HCT116 (cell line): ENCODE results near the gene MYOG. TPM values are rescaled to one million over a fixed set of nuclear protein-coding genes. Genes with fewer than 3 reads are reported as not detected.

Experiments used
- ATAC-seq: fragments of 200-7000 bp; cut with Tn5 transposase; 2 replicates; pipeline ENCODE4 v1.9.1; 2020; ENCODE audit warnings: mild to moderate bottlenecking, moderate library complexity
- BruUV-seq: library from RNA; stranded (reverse); fragments of 400-500 nt; replicated peaks from 2 replicates; lab custom pipeline; 2021; lab: Mats Ljungman, UMichigan
- CTCF ChIA-PET: fragments of 300-600 bp; sonication (Branson Sonifier 250); formaldehyde crosslinking; loops from one replicate; lab custom pipeline; 2021; ENCODE audit warnings: antibody characterized with exemption; lab: Charles Lee
- POLR2A ChIA-PET: fragments of 300-600, 350-600 bp; sonication (Branson Sonifier 250); formaldehyde crosslinking; loops from one replicate; lab custom pipeline; 2021; ENCODE audit warnings: antibody characterized with exemption; lab: Charles Lee
- RAD21 ChIA-PET, 2 experiments: fragments of 300-600 bp; sonication (Branson Sonifier 250); formaldehyde crosslinking; loops; one replicate each; lab custom pipeline; 2023; ENCODE audit warnings: low total read pairs in 2 of 2; ENCODE audit not compliant: uncharacterized antibody in 2 of 2, unreplicated experiment in 2 of 2, low non-redundant PET in 1 of 2; lab: Charles Lee
- DNase-seq: peaks from one replicate; pipeline ENCODE4 v3.0.0-alpha.2; 2010; ENCODE audit warnings: low read depth, low spot score
- H2AFZ ChIP-seq: fragments of 200-600 bp; shearing (Covaris generic), sonication (generic); 2 replicates; pipeline ENCODE4 v1.6.1; 2017; ENCODE audit warnings: low read depth, mixed run types, mixed read lengths, antibody characterized with exemption, low read length; ENCODE audit not compliant: poor library complexity, severe bottlenecking
- H3K27ac ChIP-seq: 2 replicates; pipeline ENCODE4 v1.5.1; 2012; ENCODE audit warnings: low read depth, low read length
- H3K27me3 ChIP-seq: fragments of 200-600 bp; sonication (generic); 2 replicates; pipeline ENCODE4 v1.6.1; 2016; ENCODE audit warnings: mixed run types, low read length, mixed read lengths; ENCODE audit not compliant: insufficient read depth
- H3K36me3 ChIP-seq, 2 experiments: fragments of 200-500 bp in 1 of 2; fragments of 200-600 bp in 1 of 2; sonication (Bioruptor generic) in 1 of 2; sonication (generic) in 1 of 2; 2 replicates each; pipeline versions ENCODE4 v1.5.1 to v1.6.1; 2014 to 2016; ENCODE audit warnings: low read length in 2 of 2, inconsistent platforms in 1 of 2, mixed read lengths in 1 of 2, mixed run types in 1 of 2; ENCODE audit not compliant: insufficient read depth in 2 of 2, control insufficient read depth in 1 of 2
- H3K4me1 ChIP-seq, 2 experiments: fragments of 200-600 bp in 1 of 2; sonication (generic) in 1 of 2; 2 replicates each; pipeline versions ENCODE4 v1.5.1 to v1.6.1; 2012 to 2017; ENCODE audit warnings: low read length in 2 of 2, inconsistent platforms in 1 of 2, mild to moderate bottlenecking in 1 of 2, mixed read lengths in 1 of 2, mixed run types in 1 of 2, moderate library complexity in 1 of 2; ENCODE audit not compliant: insufficient read depth in 2 of 2, control insufficient read depth in 1 of 2
- H3K4me2 ChIP-seq: fragments of 200-600 bp; sonication (generic); 2 replicates; pipeline ENCODE4 v1.6.1; 2017; ENCODE audit warnings: mixed run types, low read length, mixed read lengths
- H3K4me3 ChIP-seq, 2 experiments: fragments of 200-600 bp in 1 of 2; sonication (generic) in 1 of 2; replicated peaks in 1 of 2; 2 replicates each; pipeline ENCODE4 v1.5.1; 2011 to 2016; ENCODE audit warnings: low read length in 2 of 2, control low read depth in 1 of 2, low read depth in 1 of 2, mild to moderate bottlenecking in 1 of 2, mixed read lengths in 1 of 2, mixed run types in 1 of 2
- H3K79me2 ChIP-seq: fragments of 200-600 bp; sonication (generic); 2 replicates; pipeline ENCODE4 v1.6.1; 2017; ENCODE audit warnings: mild to moderate bottlenecking, mixed run types, low read length, moderate library complexity, mixed read lengths; ENCODE audit not compliant: insufficient read depth
- H3K9ac ChIP-seq: fragments of 200-600 bp; sonication (generic); 2 replicates; pipeline ENCODE4 v1.6.1; 2016; ENCODE audit warnings: low read length, mixed read lengths
- H3K9me2 ChIP-seq: fragments of 200-600 bp; sonication (generic), shearing (Covaris generic); 2 replicates; pipeline ENCODE4 v1.6.1; 2017; ENCODE audit warnings: mixed run types, mild to moderate bottlenecking, moderate library complexity; ENCODE audit not compliant: insufficient read depth
- H3K9me3 ChIP-seq, 2 experiments: fragments of 200-500 bp in 1 of 2; fragments of 200-600 bp in 1 of 2; sonication (Bioruptor generic) in 1 of 2; sonication (generic) in 1 of 2; 2 replicates each; pipeline ENCODE4 v1.6.1; 2014 to 2017; ENCODE audit warnings: low read length in 2 of 2, mixed read lengths in 2 of 2, inconsistent platforms in 1 of 2, low read depth in 1 of 2, mild to moderate bottlenecking in 1 of 2, mixed run types in 1 of 2, moderate library complexity in 1 of 2; ENCODE audit not compliant: control insufficient read depth in 1 of 2, insufficient read depth in 1 of 2
- H4K20me1 ChIP-seq: fragments of 200-600 bp; sonication (generic), shearing (Covaris generic); 2 replicates; pipeline ENCODE4 v1.6.1; 2017; ENCODE audit warnings: mixed run types, mild to moderate bottlenecking, moderate library complexity; ENCODE audit not compliant: insufficient read depth
- CBX3 ChIP-seq: IDR thresholded peaks from 2 replicates; pipeline ENCODE4 v1.6.1; 2012; ENCODE audit warnings: low read depth
- EGR1 ChIP-seq: IDR thresholded peaks from 2 replicates; pipeline ENCODE4 v1.6.1; 2012; ENCODE audit warnings: low read depth
- EZH2 ChIP-seq: fragments of 200-600 bp; sonication (generic); IDR thresholded peaks from 2 replicates; pipeline ENCODE4 v1.6.1; 2017; ENCODE audit warnings: antibody characterized with exemption, mixed run types
- SIN3A ChIP-seq: IDR thresholded peaks from 2 replicates; pipeline ENCODE4 v1.6.1; 2012; ENCODE audit warnings: low read depth
- ZNF274 ChIP-seq: fragments of 200-500 bp; sonication (Bioruptor generic); IDR thresholded peaks from 2 replicates; pipeline ENCODE4 v1.6.1; 2014; ENCODE audit warnings: mild to moderate bottlenecking, low read depth, low read length, inconsistent platforms
- intact Hi-C: fragments of 100-400 bp; cut with micrococcal nuclease; formaldehyde crosslinking; loops from 2 replicates; pipeline ENCODE4 v1.10.0; 2022
- total RNA-seq: library from RNA; stranded (reverse); gene quantifications from one replicate; pipeline ENCODE4 v1.2.1, GENCODE V29; 2021; ENCODE audit not compliant: unreplicated experiment
- TF ChIP-seq, protein P1 (sequence below): IDR thresholded peaks from 2 replicates; pipeline ENCODE4 v1.6.1; 2012
- TF ChIP-seq, protein P2 (sequence below): IDR thresholded peaks from 2 replicates; pipeline ENCODE4 v1.6.1; 2011; ENCODE audit warnings: mild to moderate bottlenecking, low read length, moderate library complexity; ENCODE audit not compliant: insufficient replicate concordance; ENCODE audit errors: extremely low read depth
- TF ChIP-seq, protein P3 (sequence below), 3 experiments: fragments of 200-600 bp in 1 of 3; sonication (generic) in 1 of 3; IDR thresholded peaks in 2 of 3; conservative IDR thresholded peaks in 1 of 3; 2 replicates each; pipeline ENCODE4 v1.5.1; 2012 to 2017; ENCODE audit warnings: low read depth in 2 of 3, low read length in 2 of 3, antibody characterized with exemption in 1 of 3, borderline replicate concordance in 1 of 3, control low read depth in 1 of 3, mild to moderate bottlenecking in 1 of 3, mixed read lengths in 1 of 3, mixed run types in 1 of 3, moderate library complexity in 1 of 3; ENCODE audit not compliant: insufficient read depth in 1 of 3

Gene MYOG
- total RNA-seq, 1 experiment from 2014 or later = not detected

DNA sequence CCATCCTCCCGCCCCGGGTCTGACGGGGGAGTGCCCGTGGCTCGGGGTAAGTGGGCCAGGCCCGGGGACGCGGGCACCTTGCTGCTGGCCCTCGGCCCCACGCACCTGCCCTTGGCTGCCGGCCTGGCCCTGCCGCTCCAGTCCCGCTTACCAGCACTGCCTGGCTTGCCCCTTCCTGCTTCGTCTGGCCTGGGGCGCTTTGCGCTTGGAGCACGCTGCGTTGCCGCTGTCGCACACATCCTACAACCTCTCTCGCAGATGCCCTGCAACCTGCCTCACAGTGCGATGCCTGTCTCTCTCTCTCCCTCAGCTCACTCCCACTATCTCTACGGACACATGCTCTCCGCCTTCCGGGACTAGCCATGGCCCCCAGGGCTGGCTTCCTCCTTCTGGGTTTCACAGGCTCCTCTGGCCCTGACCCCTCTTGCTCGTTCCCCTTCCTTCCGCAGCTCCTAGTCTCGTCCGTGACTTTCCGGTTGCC, 9.7 kb downstream of the MYOG start:
- no peaks in the 10 kb centered on the region for H3K9me2 ChIP-seq
- POLR2A ChIA-PET = no interaction called here
- no peaks in the 10 kb centered on the region for H4K20me1 ChIP-seq
- RAD21 ChIA-PET = no interaction called here
- no peak overlapping the region for H2AFZ ChIP-seq
- no TSS peak for BruUV-seq
- CTCF ChIA-PET = no interaction called here
- DNase-seq (no peak), ATAC-seq (no peak)
- no peaks in the 10 kb centered on the region for H3K27me3 ChIP-seq
- no peaks in the 10 kb centered on the region for H3K79me2 ChIP-seq
- H3K9ac ChIP-seq = no peak overlapping the region
- no peaks in the 10 kb centered on the region for H3K4me1 ChIP-seq
- H3K4me3 ChIP-seq = no peak overlapping the region
- no peak overlapping the region for H3K27ac ChIP-seq
- no peak overlapping the region for H3K4me2 ChIP-seq
- TF ChIP-seq, protein P1, sequence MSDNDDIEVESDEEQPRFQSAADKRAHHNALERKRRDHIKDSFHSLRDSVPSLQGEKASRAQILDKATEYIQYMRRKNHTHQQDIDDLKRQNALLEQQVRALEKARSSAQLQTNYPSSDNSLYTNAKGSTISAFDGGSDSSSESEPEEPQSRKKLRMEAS = no peak
- TF ChIP-seq CBX3 (no peak), SIN3A (no peak), EZH2 (no peak), EGR1 (no peak), ZNF274 (no peak)
- TF ChIP-seq, protein P2, sequence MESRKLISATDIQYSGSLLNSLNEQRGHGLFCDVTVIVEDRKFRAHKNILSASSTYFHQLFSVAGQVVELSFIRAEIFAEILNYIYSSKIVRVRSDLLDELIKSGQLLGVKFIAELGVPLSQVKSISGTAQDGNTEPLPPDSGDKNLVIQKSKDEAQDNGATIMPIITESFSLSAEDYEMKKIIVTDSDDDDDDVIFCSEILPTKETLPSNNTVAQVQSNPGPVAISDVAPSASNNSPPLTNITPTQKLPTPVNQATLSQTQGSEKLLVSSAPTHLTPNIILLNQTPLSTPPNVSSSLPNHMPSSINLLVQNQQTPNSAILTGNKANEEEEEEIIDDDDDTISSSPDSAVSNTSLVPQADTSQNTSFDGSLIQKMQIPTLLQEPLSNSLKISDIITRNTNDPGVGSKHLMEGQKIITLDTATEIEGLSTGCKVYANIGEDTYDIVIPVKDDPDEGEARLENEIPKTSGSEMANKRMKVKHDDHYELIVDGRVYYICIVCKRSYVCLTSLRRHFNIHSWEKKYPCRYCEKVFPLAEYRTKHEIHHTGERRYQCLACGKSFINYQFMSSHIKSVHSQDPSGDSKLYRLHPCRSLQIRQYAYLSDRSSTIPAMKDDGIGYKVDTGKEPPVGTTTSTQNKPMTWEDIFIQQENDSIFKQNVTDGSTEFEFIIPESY = no peak
- TF ChIP-seq, protein P3, sequence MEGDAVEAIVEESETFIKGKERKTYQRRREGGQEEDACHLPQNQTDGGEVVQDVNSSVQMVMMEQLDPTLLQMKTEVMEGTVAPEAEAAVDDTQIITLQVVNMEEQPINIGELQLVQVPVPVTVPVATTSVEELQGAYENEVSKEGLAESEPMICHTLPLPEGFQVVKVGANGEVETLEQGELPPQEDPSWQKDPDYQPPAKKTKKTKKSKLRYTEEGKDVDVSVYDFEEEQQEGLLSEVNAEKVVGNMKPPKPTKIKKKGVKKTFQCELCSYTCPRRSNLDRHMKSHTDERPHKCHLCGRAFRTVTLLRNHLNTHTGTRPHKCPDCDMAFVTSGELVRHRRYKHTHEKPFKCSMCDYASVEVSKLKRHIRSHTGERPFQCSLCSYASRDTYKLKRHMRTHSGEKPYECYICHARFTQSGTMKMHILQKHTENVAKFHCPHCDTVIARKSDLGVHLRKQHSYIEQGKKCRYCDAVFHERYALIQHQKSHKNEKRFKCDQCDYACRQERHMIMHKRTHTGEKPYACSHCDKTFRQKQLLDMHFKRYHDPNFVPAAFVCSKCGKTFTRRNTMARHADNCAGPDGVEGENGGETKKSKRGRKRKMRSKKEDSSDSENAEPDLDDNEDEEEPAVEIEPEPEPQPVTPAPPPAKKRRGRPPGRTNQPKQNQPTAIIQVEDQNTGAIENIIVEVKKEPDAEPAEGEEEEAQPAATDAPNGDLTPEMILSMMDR (IDR thresholded peaks at IDR 0.05 in 2 of 3, conservative IDR thresholded peaks at IDR 0.05 in 1 of 3; ENCODE audit: borderline replicate concordance in 1 of 3, insufficient read depth in 1 of 3, low read depth in 2 of 3, low read length in 2 of 3) = no peak
- TF ChIP-seq, all 23 proteins: peak for 0
- Histone ChIP-seq H3K36me3 (peaks cover 0 to 4% of the 10 kb centered on the region in 2 experiments; a peak in 1 of 4 replicates), H3K9me3 (no peaks in the 10 kb centered on the region)
- intact Hi-C loops = no loop called here
